Keratinocyte (primary cell): Measurements from ENCODE around the gene SLX4IP. TPM values are rescaled to one million over a fixed set of nuclear protein-coding genes. Genes with fewer than 3 reads are reported as not detected.

Experiments
- DNase-seq: peaks from one replicate; pipeline ENCODE4 v3.0.0-alpha.2; 2011; ENCODE audit warnings: low read depth, missing footprints, low spot score
- FAIRE-seq: peaks from 2 replicates; lab custom pipeline; 2011; peaks lifted over from hg19 to GRCh38; lab: Jason Lieb, UNC
- H2AFZ ChIP-seq: 2 replicates; pipeline ENCODE4 v1.6.0; 2012; ENCODE audit warnings: low read length, control low read depth, inconsistent platforms; ENCODE audit not compliant: control insufficient read depth
- H3K27ac ChIP-seq: 2 replicates; pipeline ENCODE4 v1.5.1; 2011; ENCODE audit warnings: low read length; ENCODE audit not compliant: control insufficient read depth, insufficient read depth
- H3K27me3 ChIP-seq: 3 replicates; pipeline ENCODE4 v1.6.0; 2011; ENCODE audit warnings: low read length; ENCODE audit not compliant: control insufficient read depth, insufficient read depth; ENCODE audit errors: extremely low read depth
- H3K36me3 ChIP-seq, 2 experiments: 2 replicates in 1 of 2; 3 replicates in 1 of 2; pipeline ENCODE4 v1.5.1; 2011; ENCODE audit warnings: low read length in 2 of 2, mild to moderate bottlenecking in 1 of 2; ENCODE audit not compliant: control insufficient read depth in 2 of 2, insufficient read depth in 2 of 2; ENCODE audit errors: extremely low read depth in 1 of 2
- H3K4me1 ChIP-seq: 3 replicates; pipeline ENCODE4 v1.5.1; 2011; ENCODE audit warnings: low read length; ENCODE audit not compliant: control insufficient read depth, insufficient read depth; ENCODE audit errors: extremely low read depth
- H3K4me2 ChIP-seq: 3 replicates; pipeline ENCODE4 v1.6.0; 2011; ENCODE audit warnings: low read depth, low read length; ENCODE audit not compliant: control insufficient read depth, insufficient read depth; ENCODE audit errors: extremely low read depth
- H3K4me3 ChIP-seq, 3 experiments: fragments of 200-600 bp in 1 of 3; sonication (generic) in 1 of 3; 2 replicates in 2 of 3; 3 replicates in 1 of 3; pipeline ENCODE4 v1.5.1; 2011 to 2016; ENCODE audit warnings: low read length in 3 of 3, mild to moderate bottlenecking in 3 of 3, control low read depth in 2 of 3, inconsistent platforms in 1 of 3, low read depth in 1 of 3, mixed read lengths in 1 of 3, mixed run types in 1 of 3, moderate library complexity in 1 of 3; ENCODE audit not compliant: control insufficient read depth in 2 of 3, insufficient read depth in 2 of 3; ENCODE audit errors: extremely low read depth in 1 of 3
- H3K79me2 ChIP-seq: 2 replicates; pipeline ENCODE4 v1.6.0; 2012; ENCODE audit warnings: low read length; ENCODE audit not compliant: control insufficient read depth, insufficient read depth
- H3K9ac ChIP-seq: 3 replicates; pipeline ENCODE4 v1.6.0; 2011; ENCODE audit warnings: low read length; ENCODE audit not compliant: control insufficient read depth, insufficient read depth; ENCODE audit errors: extremely low read depth
- H3K9me1 ChIP-seq: 3 replicates; pipeline ENCODE4 v1.6.0; 2011; ENCODE audit warnings: low read length; ENCODE audit not compliant: control insufficient read depth, insufficient read depth; ENCODE audit errors: extremely low read depth
- H3K9me3 ChIP-seq: 2 replicates; pipeline ENCODE4 v1.5.1; 2012; ENCODE audit warnings: low read depth, low read length; ENCODE audit not compliant: control insufficient read depth
- H4K20me1 ChIP-seq: 3 replicates; pipeline ENCODE4 v1.6.0; 2011; ENCODE audit warnings: low read length; ENCODE audit not compliant: control insufficient read depth, insufficient read depth; ENCODE audit errors: extremely low read depth
- EZH2 ChIP-seq: IDR thresholded peaks from one replicate; pipeline ENCODE4 v1.6.1; 2012; ENCODE audit warnings: inconsistent platforms, mild to moderate bottlenecking, low read length, moderate library complexity
- dilution Hi-C: fragments of 300-500 bp; cut with MboI; formaldehyde crosslinking; loops from one replicate; pipeline ENCODE4 v1.7.0; 2020; ENCODE audit warnings: low sequenced_read_pairs; ENCODE audit not compliant: extremely low pct_ligation_motif_present
- polyA plus RNA-seq, 5 experiments: library from polyadenylated mRNA; depleted of rRNA in 3 of 5; stranded (reverse) in 3 of 5; stranded (forward) in 1 of 5; unstranded in 1 of 5; fragments of >200 nt; gene quantifications; 1 replicate in 1 of 5; 2 replicates in 3 of 5; 3 replicates in 1 of 5; pipeline versions ENCODE4 v1.2.1 to v1.2.3, GENCODE V29; 2011 to 2012; ENCODE audit warnings: missing spikeins in 2 of 5, low read depth in 1 of 5, low replicate concordance in 1 of 5
- TF ChIP-seq, protein P1 (sequence below), 3 experiments: IDR thresholded peaks in 1 of 3; conservative IDR thresholded peaks in 1 of 3; optimal IDR thresholded peaks in 1 of 3; 2 replicates in 2 of 3; 3 replicates in 1 of 3; pipeline versions ENCODE3 to v1.5.1; 2011; ENCODE audit warnings: low read length in 3 of 3, mild to moderate bottlenecking in 3 of 3, moderate library complexity in 2 of 3, control low read depth in 1 of 3, inconsistent platforms in 1 of 3; ENCODE audit not compliant: insufficient read depth in 2 of 3; ENCODE audit errors: extremely low read depth in 1 of 3

The SLX4IP gene
- polyA plus RNA-seq, 1 donor (not counting 4 experiments of a cell fraction or from before 2014, with no cell fraction given): 3.0 TPM

DNA sequence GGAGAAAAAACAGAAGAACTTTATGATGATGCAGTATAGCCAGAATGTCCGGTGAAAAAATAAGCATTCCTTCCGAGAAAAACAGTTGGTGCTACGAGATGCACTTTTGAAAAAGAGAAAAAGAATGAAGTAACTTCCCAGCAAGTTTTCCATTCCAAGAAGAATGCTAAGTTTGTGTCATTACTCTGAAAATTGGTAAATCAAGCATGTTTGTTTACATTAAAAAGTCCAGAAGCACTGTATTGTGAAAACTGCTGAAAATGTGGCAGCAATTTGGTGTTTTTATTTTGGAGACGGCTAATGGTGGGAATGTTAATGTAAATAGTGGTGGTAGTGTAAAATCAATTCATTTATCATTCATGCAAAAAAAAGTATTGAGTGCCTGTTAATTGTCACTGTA, 47.4 kb upstream of the SLX4IP start:
- Histone ChIP-seq H3K79me2 (no peaks in the 10 kb centered on the region), H2AFZ (no peak overlapping the region), H3K27me3 (no peaks in the 10 kb centered on the region), H3K4me1 (peaks cover 6% of the 10 kb centered on the region), H3K9me1 (no peaks in the 10 kb centered on the region), H3K4me2 (no peak overlapping the region), H3K9ac (no peak overlapping the region), H3K36me3 (no peaks in the 10 kb centered on the region), H3K9me3 (no peaks in the 10 kb centered on the region), H3K4me3 (no peak overlapping the region), H4K20me1 (no peaks in the 10 kb centered on the region), H3K27ac (no peak overlapping the region)
- FAIRE-seq (peak; percentile 46), DNase-seq (no peak)
- TF ChIP-seq EZH2: no peak
- TF ChIP-seq, protein P1, sequence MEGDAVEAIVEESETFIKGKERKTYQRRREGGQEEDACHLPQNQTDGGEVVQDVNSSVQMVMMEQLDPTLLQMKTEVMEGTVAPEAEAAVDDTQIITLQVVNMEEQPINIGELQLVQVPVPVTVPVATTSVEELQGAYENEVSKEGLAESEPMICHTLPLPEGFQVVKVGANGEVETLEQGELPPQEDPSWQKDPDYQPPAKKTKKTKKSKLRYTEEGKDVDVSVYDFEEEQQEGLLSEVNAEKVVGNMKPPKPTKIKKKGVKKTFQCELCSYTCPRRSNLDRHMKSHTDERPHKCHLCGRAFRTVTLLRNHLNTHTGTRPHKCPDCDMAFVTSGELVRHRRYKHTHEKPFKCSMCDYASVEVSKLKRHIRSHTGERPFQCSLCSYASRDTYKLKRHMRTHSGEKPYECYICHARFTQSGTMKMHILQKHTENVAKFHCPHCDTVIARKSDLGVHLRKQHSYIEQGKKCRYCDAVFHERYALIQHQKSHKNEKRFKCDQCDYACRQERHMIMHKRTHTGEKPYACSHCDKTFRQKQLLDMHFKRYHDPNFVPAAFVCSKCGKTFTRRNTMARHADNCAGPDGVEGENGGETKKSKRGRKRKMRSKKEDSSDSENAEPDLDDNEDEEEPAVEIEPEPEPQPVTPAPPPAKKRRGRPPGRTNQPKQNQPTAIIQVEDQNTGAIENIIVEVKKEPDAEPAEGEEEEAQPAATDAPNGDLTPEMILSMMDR (optimal IDR thresholded peaks at IDR 0.05 in 1 of 3, IDR thresholded peaks at IDR 0.05 in 1 of 3, conservative IDR thresholded peaks at IDR 0.05 in 1 of 3; ENCODE audit: extremely low read depth in 1 of 3, insufficient read depth in 2 of 3, low read length in 3 of 3): no peak
- dilution Hi-C loops: no loop called here

DNA sequence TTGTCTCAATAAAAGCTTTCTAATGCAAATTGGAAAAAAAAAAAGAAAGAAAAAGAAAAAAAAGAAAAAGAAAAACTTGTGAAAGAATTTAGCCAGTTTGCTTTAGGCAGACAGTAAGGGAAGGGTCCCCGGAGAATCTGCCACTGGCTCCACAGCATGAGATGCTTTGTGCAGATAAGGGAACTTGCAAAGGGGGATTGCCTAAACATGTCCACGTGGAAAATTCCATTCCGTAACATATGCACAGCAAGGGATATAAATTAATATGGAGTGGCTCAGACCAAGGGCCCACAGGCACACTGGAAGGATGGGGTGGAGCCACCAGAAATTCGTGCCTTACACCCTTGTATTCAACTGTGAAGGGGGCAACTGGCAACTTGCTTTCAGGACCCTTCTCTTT, 46.5 kb upstream of the SLX4IP start:
- FAIRE-seq (no peak), DNase-seq (no peak)
- H3K79me2 ChIP-seq: no peaks in the 10 kb centered on the region
- H3K9me3 ChIP-seq: no peaks in the 10 kb centered on the region
- H3K9me1 ChIP-seq: no peaks in the 10 kb centered on the region
- H3K4me2 ChIP-seq: peak overlapping the region; percentile 37
- no peak overlapping the region for H3K4me3 ChIP-seq
- H3K27ac ChIP-seq: no peak overlapping the region
- no peaks in the 10 kb centered on the region for H4K20me1 ChIP-seq
- H3K27me3 ChIP-seq: no peaks in the 10 kb centered on the region
- no peaks in the 10 kb centered on the region for H3K36me3 ChIP-seq
- peaks cover 6% of the 10 kb centered on the region for H3K4me1 ChIP-seq
- TF ChIP-seq, protein P1 (optimal IDR thresholded peaks at IDR 0.05 in 1 of 3, IDR thresholded peaks at IDR 0.05 in 1 of 3, conservative IDR thresholded peaks at IDR 0.05 in 1 of 3; ENCODE audit: extremely low read depth in 1 of 3, insufficient read depth in 2 of 3, low read length in 3 of 3): no peak
- TF ChIP-seq EZH2: no peak
- H2AFZ ChIP-seq: peak overlapping the region; percentile 60
- dilution Hi-C loops: no loop called here
- no peak overlapping the region for H3K9ac ChIP-seq
